GM19395 (cell line): ENCODE data around the gene GNMT.
"Not testable (repeated sequence)": the region's sequence is repeated elsewhere in the genome, so short reads cannot be mapped to it uniquely, and the experiment has no call there.

Experiments
- ATAC-seq: cut with Tn5 transposase; IDR thresholded peaks from one replicate; pipeline ENCODE4 v1.9.1; 2021; ENCODE audit warnings: mild to moderate bottlenecking, moderate library complexity; ENCODE audit not compliant: unreplicated experiment

Gene GNMT

GRCh38 chr6:42973926-42974325 is 13.4 kb downstream of the GNMT start:
- no peak for ATAC-seq

- ATAC-seq, result no peak
Measured at GRCh38 chr6:42974919-42975505, 14.5 kb downstream of the GNMT start.

GRCh38 chr6:42978487-42978838 is 17.9 kb downstream of the GNMT start:
- ATAC-seq, result peak; percentile 26

- ATAC-seq, result peak; percentile 93
Measured at GRCh38 chr6:42978839-42979522, 18.4 kb downstream of the GNMT start, which contains the start of gene PEX6. PEX6 (minus strand) TSS chr6:42979181; CDS start chr6:42979150, 31 bp downstream.

GRCh38 chr6:42979523-42980177 is 19.1 kb downstream of the GNMT start:
- peak; percentile 9 for ATAC-seq

- no peak for ATAC-seq
Measured at GRCh38 chr6:42981836-42982235, 21.3 kb downstream of the GNMT start.

- ATAC-seq, result peak; percentile 96
Measured at GRCh38 chr6:42984001-42984923, 23.7 kb downstream of the GNMT start, which contains the start of gene PPP2R5D. PPP2R5D (plus strand) TSS chr6:42984570; CDS start chr6:42984678, 108 bp downstream.

- ATAC-seq, result no peak
Measured at GRCh38 chr6:42984924-42985475, 24.4 kb downstream of the GNMT start.

GRCh38 chr6:42987533-42988451 is 27.2 kb downstream of the GNMT start:
- no peak for ATAC-seq

- ATAC-seq, result no peak
Measured at GRCh38 chr6:42988486-42989020, 28.0 kb downstream of the GNMT start.

GRCh38 chr6:42989923-42990322 is 29.4 kb downstream of the GNMT start:
- ATAC-seq, result no peak

- no peak for ATAC-seq
Measured at GRCh38 chr6:42993445-42993844, 32.9 kb downstream of the GNMT start.

- no peak for ATAC-seq
Measured at GRCh38 chr6:42996513-42996912, 36.0 kb downstream of the GNMT start.

GRCh38 chr6:42998205-42998604 is 37.7 kb downstream of the GNMT start:
- not testable (repeated sequence) for ATAC-seq

GRCh38 chr6:43001843-43002242 is 41.3 kb downstream of the GNMT start:
- ATAC-seq, result no peak

GRCh38 chr6:43005844-43006243 is 45.3 kb downstream of the GNMT start:
- ATAC-seq, result no peak

- ATAC-seq, result no peak
Measured at GRCh38 chr6:43006251-43006650, 45.7 kb downstream of the GNMT start.

GRCh38 chr6:43007126-43007525 is 46.6 kb downstream of the GNMT start:
- ATAC-seq, result no peak

GRCh38 chr6:43009124-43009523 is 48.6 kb downstream of the GNMT start:
- ATAC-seq, result no peak
